Measurements from ENCODE around the gene ZMIZ2.
"Not testable (repeated sequence)": the region's sequence is repeated elsewhere in the genome, so short reads cannot be mapped to it uniquely, and the experiment has no call there.

ZMIZ2 gene

GRCh38 chr7:44783407-44783806 lies 34.8 kb downstream of the ZMIZ2 start:
- Mint-ChIP-seq H3K36me3 (ENCODE audit: low read depth) (peaks cover 3% of the 10 kb centered on the region), H3K27ac (no peak overlapping the region), H3K9me3 (peaks cover 19% of the 10 kb centered on the region), H3K4me3 (no peak overlapping the region), H3K27me3 (ENCODE audit: low read depth) (no peaks in the 10 kb centered on the region), H3K4me1 (no peaks in the 10 kb centered on the region)
- TF ChIP-seq CTCF (IDR thresholded peaks at IDR 0.05; ENCODE audit: unreplicated experiment in 3 of 3) = no peak

- peaks cover 19% of the 10 kb centered on the region for H3K9me3 Mint-ChIP-seq
- peaks cover 3% of the 10 kb centered on the region for H3K36me3 Mint-ChIP-seq (ENCODE audit: low read depth)
- no peak overlapping the region for H3K4me3 Mint-ChIP-seq
- H3K27ac Mint-ChIP-seq = no peak overlapping the region
- H3K27me3 Mint-ChIP-seq (ENCODE audit: low read depth) = no peaks in the 10 kb centered on the region
- no peaks in the 10 kb centered on the region for H3K4me1 Mint-ChIP-seq
- no peak for TF ChIP-seq CTCF (IDR thresholded peaks at IDR 0.05; ENCODE audit: unreplicated experiment in 3 of 3)
These were observed 35.7 kb downstream of the ZMIZ2 start for GRCh38 chr7:44784364-44784763.

- not testable (repeated sequence) for H3K4me3 Mint-ChIP-seq; H3K36me3 Mint-ChIP-seq (ENCODE audit: low read depth); H3K4me1 Mint-ChIP-seq; H3K27me3 Mint-ChIP-seq (ENCODE audit: low read depth); H3K27ac Mint-ChIP-seq
- H3K9me3 Mint-ChIP-seq = peaks cover 19% of the 10 kb centered on the region
These were observed 36.6 kb downstream of the ZMIZ2 start for GRCh38 chr7:44785218-44785617.

- Mint-ChIP-seq H3K27me3 (ENCODE audit: low read depth) (no peaks in the 10 kb centered on the region), H3K27ac (no peak overlapping the region), H3K4me1 (peaks cover 4% of the 10 kb centered on the region), H3K9me3 (peaks cover 19% of the 10 kb centered on the region), H3K4me3 (no peak overlapping the region), H3K36me3 (ENCODE audit: low read depth) (peaks cover 3% of the 10 kb centered on the region)
- no peak for TF ChIP-seq CTCF (IDR thresholded peaks at IDR 0.05; ENCODE audit: unreplicated experiment in 3 of 3)
These were observed 38.4 kb downstream of the ZMIZ2 start for GRCh38 chr7:44787041-44787440.

GRCh38 chr7:44787762-44788161 lies 39.1 kb downstream of the ZMIZ2 start:
- peaks cover 12% of the 10 kb centered on the region for H3K9me3 Mint-ChIP-seq
- no peak overlapping the region for H3K27ac Mint-ChIP-seq
- H3K4me3 Mint-ChIP-seq = no peak overlapping the region
- H3K36me3 Mint-ChIP-seq (ENCODE audit: low read depth) = no peaks in the 10 kb centered on the region
- H3K27me3 Mint-ChIP-seq (ENCODE audit: low read depth) = no peaks in the 10 kb centered on the region
- no peak for TF ChIP-seq CTCF (IDR thresholded peaks at IDR 0.05; ENCODE audit: unreplicated experiment in 3 of 3)
- H3K4me1 Mint-ChIP-seq = peaks cover 4% of the 10 kb centered on the region

- Mint-ChIP-seq H3K4me1 (peaks cover 4% of the 10 kb centered on the region), H3K4me3 (no peak overlapping the region), H3K27ac (no peak overlapping the region), H3K36me3 (ENCODE audit: low read depth) (no peaks in the 10 kb centered on the region), H3K27me3 (ENCODE audit: low read depth) (no peaks in the 10 kb centered on the region), H3K9me3 (no peaks in the 10 kb centered on the region)
- no peak for TF ChIP-seq CTCF (IDR thresholded peaks at IDR 0.05; ENCODE audit: unreplicated experiment in 3 of 3)
These were observed 41.3 kb downstream of the ZMIZ2 start for GRCh38 chr7:44789990-44790389.
